Adrenal gland (tissue), 5 donors: ENCODE results near the gene SLC29A3.

Source experiments
- POLR2A ChIP-seq, 2 donors: fragments of 450-650 bp; IDR thresholded peaks; one replicate each; pipeline ENCODE4 v1.6.1; 2017; ENCODE audit warnings: antibody characterized with exemption in 2 of 2, mild to moderate bottlenecking in 2 of 2, moderate library complexity in 1 of 2
- TF ChIP-seq, protein P1 (sequence below), 6 experiments: fragments of 450-650 bp in 4 of 6; fragments of 200-600 bp in 2 of 6; sonication (generic) in 1 of 6; IDR thresholded peaks; 1 replicate in 5 of 6; 2 replicates in 1 of 6; pipeline versions ENCODE4 v1.5.1 to v1.8.0; 2016 to 2021; ENCODE audit warnings: antibody characterized with exemption in 6 of 6, mild to moderate bottlenecking in 2 of 6, moderate library complexity in 1 of 6
- donor health status: DM: no; HTN: no; CAD: no.

- TF ChIP-seq, protein P1, sequence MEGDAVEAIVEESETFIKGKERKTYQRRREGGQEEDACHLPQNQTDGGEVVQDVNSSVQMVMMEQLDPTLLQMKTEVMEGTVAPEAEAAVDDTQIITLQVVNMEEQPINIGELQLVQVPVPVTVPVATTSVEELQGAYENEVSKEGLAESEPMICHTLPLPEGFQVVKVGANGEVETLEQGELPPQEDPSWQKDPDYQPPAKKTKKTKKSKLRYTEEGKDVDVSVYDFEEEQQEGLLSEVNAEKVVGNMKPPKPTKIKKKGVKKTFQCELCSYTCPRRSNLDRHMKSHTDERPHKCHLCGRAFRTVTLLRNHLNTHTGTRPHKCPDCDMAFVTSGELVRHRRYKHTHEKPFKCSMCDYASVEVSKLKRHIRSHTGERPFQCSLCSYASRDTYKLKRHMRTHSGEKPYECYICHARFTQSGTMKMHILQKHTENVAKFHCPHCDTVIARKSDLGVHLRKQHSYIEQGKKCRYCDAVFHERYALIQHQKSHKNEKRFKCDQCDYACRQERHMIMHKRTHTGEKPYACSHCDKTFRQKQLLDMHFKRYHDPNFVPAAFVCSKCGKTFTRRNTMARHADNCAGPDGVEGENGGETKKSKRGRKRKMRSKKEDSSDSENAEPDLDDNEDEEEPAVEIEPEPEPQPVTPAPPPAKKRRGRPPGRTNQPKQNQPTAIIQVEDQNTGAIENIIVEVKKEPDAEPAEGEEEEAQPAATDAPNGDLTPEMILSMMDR (IDR thresholded peaks at IDR 0.05), result no peak
- no peak for TF ChIP-seq POLR2A (IDR thresholded peaks at IDR 0.05)
Observed at GRCh38 chr10:71321386-71321785, 2.3 kb downstream of the SLC29A3 start.
